BE2C (cell line): ENCODE data around the gene TGFBR3.

Source experiments
- DNase-seq: peaks from one replicate; pipeline ENCODE4 v3.0.0-alpha.2; 2020
- H3K27me3 ChIP-seq: fragments of 250-450 bp; sonication (Bioruptor Pico); 2 replicates; pipeline ENCODE4 v1.5.1; 2020; ENCODE audit warnings: mild to moderate bottlenecking
- H3K36me3 ChIP-seq: fragments of 250-450 bp; sonication (Bioruptor Pico); 2 replicates; pipeline ENCODE4 v1.5.1; 2020; ENCODE audit warnings: mild to moderate bottlenecking
- H3K4me1 ChIP-seq: fragments of 250-450 bp; sonication (Bioruptor Pico); 2 replicates; pipeline ENCODE4 v1.5.1; 2020
- H3K4me3 ChIP-seq: 2 replicates; pipeline ENCODE4 v1.5.1; 2011; ENCODE audit warnings: low read depth, low read length
- H3K9me3 ChIP-seq: fragments of 250-450 bp; sonication (Bioruptor Pico); 2 replicates; pipeline ENCODE4 v1.5.1; 2020
- CTCF ChIP-seq: IDR thresholded peaks from 2 replicates; pipeline ENCODE4 v1.5.1; 2012; ENCODE audit warnings: mild to moderate bottlenecking, low read depth, low read length

TGFBR3 gene

DNA sequence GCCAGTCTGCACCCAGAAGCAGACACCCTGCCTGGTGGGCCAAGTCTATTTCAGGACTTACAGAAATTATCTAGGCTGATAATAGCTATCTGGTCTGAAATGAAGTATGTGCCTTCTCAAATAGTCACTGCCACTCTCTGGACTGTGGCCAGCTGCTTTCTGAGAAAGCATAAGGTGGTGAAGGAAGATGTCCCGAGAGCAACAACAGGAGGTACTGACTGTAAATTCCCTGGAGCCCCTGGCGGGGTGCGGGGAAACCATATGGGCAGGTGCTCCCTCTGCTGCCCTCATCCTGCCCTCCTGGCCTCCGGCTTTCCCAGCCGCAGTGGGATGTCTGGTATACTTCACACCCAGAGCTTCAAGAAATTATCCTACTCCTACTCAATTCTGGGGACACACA, 86.8 kb downstream of the TGFBR3 start:
- Histone ChIP-seq H3K27me3 (no peaks in the 10 kb centered on the region), H3K36me3 (no peaks in the 10 kb centered on the region), H3K9me3 (no peaks in the 10 kb centered on the region), H3K4me3 (no peak overlapping the region), H3K4me1 (no peaks in the 10 kb centered on the region)
- TF ChIP-seq CTCF: peak; percentile 19; the same call in 1 of the 2 replicates
- DNase-seq: peak; percentile 28

DNA sequence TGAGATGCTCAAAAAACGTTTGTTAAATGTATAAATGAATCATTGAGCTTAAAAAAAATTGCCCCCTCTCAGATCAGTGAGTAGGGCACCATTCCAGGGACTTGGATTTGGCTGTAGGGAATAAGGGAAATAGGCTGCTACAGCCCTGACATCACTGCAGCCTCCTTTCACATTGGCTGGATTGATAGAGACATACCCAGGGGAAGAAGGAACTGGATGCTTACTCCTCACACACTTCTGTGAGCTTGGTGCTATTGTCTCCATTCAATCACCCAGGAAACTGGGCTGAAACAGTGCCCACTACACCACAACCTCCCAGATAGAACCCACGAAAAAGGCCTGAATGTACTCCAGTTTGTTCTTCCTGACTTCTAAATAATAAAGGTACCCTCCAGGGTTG, 87.2 kb downstream of the TGFBR3 start:
- DNase-seq: no peak
- H3K4me1 ChIP-seq: no peaks in the 10 kb centered on the region
- H3K36me3 ChIP-seq: no peaks in the 10 kb centered on the region
- no peak overlapping the region for H3K4me3 ChIP-seq
- H3K27me3 ChIP-seq: no peaks in the 10 kb centered on the region
- H3K9me3 ChIP-seq: no peaks in the 10 kb centered on the region
- no peak for TF ChIP-seq CTCF

- Histone ChIP-seq H3K4me3 (no peak overlapping the region), H3K36me3 (no peaks in the 10 kb centered on the region), H3K27me3 (no peaks in the 10 kb centered on the region), H3K4me1 (no peaks in the 10 kb centered on the region), H3K9me3 (no peaks in the 10 kb centered on the region)
- no peak for DNase-seq
- TF ChIP-seq CTCF: no peak
Observed at GRCh38 chr1:91798241-91798648, 87.7 kb downstream of the TGFBR3 start.

DNA sequence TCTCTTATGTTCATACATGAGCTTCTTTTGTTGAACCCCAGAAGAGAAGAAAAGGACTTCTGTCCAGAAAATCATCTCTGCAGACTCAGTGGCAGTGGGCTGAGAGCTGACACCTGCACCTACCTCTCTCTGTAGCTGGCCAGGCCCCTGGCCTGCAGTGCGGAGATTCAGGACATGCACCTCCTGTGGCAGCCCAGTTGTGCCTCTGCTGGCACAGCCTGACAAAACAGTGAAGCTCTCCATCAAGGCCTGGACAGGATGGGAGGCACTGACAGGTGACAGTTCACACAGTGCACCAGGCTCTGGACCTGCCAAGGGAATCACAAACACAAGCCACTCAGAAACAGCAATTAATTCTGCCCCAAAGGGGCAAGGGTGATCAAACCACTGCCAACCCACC, 88.8 kb downstream of the TGFBR3 start:
- DNase-seq: no peak
- no peaks in the 10 kb centered on the region for H3K9me3 ChIP-seq
- no peaks in the 10 kb centered on the region for H3K36me3 ChIP-seq
- H3K4me3 ChIP-seq: no peak overlapping the region
- no peaks in the 10 kb centered on the region for H3K4me1 ChIP-seq
- TF ChIP-seq CTCF: no peak
- no peaks in the 10 kb centered on the region for H3K27me3 ChIP-seq

- no peaks in the 10 kb centered on the region for H3K9me3 ChIP-seq
- no peaks in the 10 kb centered on the region for H3K36me3 ChIP-seq
- no peak for DNase-seq
- H3K4me1 ChIP-seq: no peaks in the 10 kb centered on the region
- H3K27me3 ChIP-seq: no peaks in the 10 kb centered on the region
- TF ChIP-seq CTCF: no peak
- no peak overlapping the region for H3K4me3 ChIP-seq
Observed at GRCh38 chr1:91796390-91796654, 89.6 kb downstream of the TGFBR3 start.

GRCh38 chr1:91795591-91796389, 90.2 kb downstream of the TGFBR3 start:
- no peak overlapping the region for H3K4me3 ChIP-seq
- no peaks in the 10 kb centered on the region for H3K36me3 ChIP-seq
- H3K27me3 ChIP-seq: no peaks in the 10 kb centered on the region
- no peaks in the 10 kb centered on the region for H3K9me3 ChIP-seq
- no peak for DNase-seq
- no peaks in the 10 kb centered on the region for H3K4me1 ChIP-seq
- TF ChIP-seq CTCF: no peak
